ENCODE measurements around the gene SYNPR.

SYNPR gene

GRCh38 chr3:63370094-63370493, 92.0 kb downstream of the SYNPR start:
- DNase-seq (ENCODE audit: extremely low read depth in 1 of 2, low read depth in 1 of 2): no peak

- no peak for DNase-seq (ENCODE audit: extremely low read depth in 1 of 2, low read depth in 1 of 2)
Measured at GRCh38 chr3:63383040-63383439, 104.9 kb downstream of the SYNPR start.

DNA sequence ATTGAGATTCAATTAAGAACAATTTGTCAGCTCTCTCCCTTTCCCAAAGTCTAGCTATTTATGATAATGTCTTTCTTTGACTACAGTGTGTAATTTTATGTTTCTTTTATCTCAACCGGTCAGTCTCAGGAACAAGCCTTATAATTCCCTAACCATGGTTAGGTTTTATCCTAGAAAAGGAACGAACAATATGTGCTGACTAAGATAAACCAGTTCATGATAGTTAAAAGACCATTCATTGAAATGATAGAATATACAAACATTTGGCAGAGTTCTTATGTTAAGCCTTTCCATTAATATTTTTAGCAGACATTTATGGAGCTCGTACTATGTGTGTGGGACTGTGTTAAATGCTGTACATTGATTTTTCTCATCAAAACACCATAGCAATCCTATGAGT, 106.3 kb downstream of the SYNPR start:
- DNase-seq (ENCODE audit: extremely low read depth in 1 of 2, low read depth in 1 of 2): no peak

DNA sequence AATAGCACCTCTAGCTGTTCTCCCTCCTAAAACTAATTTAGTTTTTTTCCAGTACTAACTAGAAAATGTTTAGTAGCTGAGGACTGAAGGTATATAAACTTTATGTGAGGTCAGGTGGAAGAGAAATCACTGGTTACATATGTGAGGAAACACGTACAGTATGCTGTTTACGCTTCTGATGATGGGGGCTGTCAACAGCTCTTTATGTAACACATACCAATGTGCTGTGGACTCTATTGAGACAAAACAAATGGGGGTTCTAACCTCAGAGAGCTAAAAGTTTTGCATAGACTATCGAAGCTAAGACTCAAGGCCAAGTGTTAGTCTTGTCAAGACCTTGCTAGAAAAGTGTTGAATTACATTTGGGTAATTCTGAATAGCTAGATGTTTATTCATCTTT, 107.5 kb downstream of the SYNPR start:
- no peak for DNase-seq (ENCODE audit: extremely low read depth in 1 of 2, low read depth in 1 of 2)

GRCh38 chr3:63386568-63386967, 108.5 kb downstream of the SYNPR start:
- DNase-seq (ENCODE audit: extremely low read depth in 1 of 2, low read depth in 1 of 2): no peak

DNA sequence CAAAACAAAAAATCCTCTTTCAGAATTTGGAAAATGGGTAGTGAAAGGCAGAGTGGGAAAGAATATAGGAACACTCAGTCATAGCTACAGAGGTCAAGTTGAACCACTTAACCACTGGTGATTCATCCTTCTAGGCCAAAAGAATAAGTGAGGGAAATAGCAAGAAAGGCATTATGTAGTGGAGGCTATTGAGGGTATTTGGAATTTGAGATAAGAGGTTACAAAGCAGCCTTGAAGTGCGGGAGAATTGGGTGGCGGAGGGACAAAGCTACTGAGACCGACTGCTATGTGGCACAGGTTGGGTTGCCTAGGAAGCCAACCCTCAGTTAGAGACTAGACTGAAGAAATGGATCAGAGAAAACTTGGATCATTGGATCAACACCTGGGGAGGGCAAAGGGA, 109.5 kb downstream of the SYNPR start:
- no peak for DNase-seq (ENCODE audit: extremely low read depth in 1 of 2, low read depth in 1 of 2)

DNA sequence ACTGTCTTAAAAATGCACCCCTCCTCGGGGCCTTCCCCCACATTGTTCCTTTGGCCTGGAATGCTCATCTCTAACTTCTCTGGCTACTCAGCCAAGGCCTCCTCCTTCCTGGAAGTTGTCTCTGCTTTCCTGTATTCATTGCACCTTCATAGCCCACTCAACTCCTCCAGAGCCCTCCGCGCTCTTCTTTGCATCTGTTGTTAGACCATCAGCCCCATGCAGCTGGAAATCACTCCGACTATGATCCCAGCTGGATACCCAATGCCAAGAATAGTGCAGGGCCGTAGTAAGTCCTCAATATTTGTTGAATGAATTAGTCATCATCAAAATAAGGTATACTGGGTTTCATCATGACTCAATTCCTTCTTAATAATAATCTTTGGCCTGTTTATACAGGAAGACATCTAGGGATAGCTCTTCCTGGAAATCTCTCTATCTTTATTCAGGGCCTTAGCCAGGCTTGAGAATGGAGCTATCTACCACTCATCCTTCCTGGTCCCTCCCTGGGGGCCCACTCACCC, 112.7 kb downstream of the SYNPR start:
- no peak for DNase-seq (ENCODE audit: extremely low read depth in 1 of 2, low read depth in 1 of 2)

DNA sequence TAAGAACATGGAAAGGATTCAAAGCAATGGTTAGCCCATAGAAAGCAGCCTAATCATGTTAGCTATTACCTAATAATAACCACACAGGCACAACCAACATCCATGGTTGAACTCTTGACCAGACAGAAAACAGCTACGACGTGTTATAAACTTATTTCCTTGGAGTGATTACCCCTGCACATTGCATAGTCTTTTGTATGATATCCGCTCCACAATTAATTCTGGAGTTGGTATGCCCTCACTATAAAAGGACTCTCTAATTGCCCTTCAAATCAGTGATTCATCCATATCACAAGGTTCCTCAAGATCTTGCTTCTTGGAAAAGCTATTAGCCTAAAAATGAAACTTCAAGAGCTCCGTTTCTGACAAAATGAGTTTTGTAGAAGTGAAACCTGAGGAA, 117.9 kb downstream of the SYNPR start:
- no peak for DNase-seq (ENCODE audit: extremely low read depth in 1 of 2, low read depth in 1 of 2)

DNA sequence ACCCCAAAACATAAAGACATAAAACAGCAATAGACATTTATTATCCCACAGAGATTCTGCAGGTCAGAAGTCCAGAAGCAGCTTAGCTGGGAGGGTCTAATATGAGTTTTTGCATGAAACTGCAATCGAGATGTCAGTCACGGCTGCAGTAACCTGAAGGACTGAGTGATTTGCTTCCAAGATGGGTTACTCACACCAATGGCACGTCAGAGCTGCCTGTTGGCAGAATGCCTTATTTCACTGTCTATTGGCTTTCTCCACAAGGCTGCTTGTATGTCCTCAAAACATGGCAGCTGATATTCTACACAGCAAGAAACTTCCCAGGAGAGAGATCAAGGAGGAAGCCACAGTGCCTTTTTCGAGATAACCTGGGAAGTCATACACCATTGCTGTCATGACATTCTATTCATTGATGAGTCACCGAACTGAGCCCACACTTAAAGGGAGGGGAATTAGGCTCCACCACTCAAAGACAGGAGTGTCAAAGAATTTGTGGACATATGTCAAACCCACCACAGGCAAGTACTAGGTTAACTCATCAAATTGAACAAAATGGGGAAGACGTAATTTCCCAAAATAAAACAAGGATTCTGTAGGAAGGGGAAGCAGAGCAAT, 122.2 kb downstream of the SYNPR start:
- no peak for DNase-seq (ENCODE audit: extremely low read depth in 1 of 2, low read depth in 1 of 2)

DNA sequence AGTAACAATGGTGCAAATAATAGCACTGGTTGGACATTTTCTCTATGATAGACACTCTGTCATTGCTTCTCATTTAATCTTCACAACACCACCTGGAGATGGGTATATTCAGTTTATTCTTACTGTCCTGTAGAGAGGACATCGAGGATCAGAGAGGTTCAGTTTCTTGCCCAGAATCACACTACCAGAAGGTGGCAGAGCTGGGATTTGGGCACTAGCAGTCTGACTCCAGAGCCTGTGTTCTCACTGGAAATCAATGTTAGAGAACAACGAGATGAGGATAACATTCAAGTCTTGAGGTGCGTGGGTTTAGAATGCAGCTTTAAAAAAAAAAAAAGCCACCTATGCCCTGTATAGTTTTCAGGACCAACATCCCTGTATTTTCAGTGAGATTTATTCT, 127.8 kb downstream of the SYNPR start:
- DNase-seq (ENCODE audit: extremely low read depth in 1 of 2, low read depth in 1 of 2): no peak

GRCh38 chr3:63413523-63413922, 135.4 kb downstream of the SYNPR start:
- DNase-seq (ENCODE audit: extremely low read depth in 1 of 2, low read depth in 1 of 2): no peak

GRCh38 chr3:63414607-63415006, 136.5 kb downstream of the SYNPR start:
- no peak for DNase-seq (ENCODE audit: extremely low read depth in 1 of 2, low read depth in 1 of 2)

DNA sequence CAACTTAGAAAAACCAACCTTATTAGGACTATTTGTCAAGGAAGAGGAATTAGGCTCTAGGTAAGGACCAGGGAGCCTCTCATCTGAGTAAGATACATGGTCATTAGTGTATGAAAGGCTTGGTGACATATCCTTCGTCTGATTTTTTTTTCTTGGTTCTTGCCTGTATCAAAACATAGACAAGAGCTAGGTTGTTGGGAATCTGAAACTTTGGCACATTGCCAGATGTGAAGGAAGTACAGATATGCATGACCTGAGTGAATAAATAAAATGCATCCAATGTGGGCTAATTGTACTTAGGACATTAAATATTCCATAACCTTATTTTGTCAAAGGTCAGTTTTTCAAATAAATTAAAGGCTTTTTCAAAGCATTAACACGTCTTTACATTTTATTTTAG, 151.8 kb downstream of the SYNPR start:
- DNase-seq (ENCODE audit: extremely low read depth in 1 of 2, low read depth in 1 of 2): no peak

GRCh38 chr3:63430875-63431274, 152.8 kb downstream of the SYNPR start:
- no peak for DNase-seq (ENCODE audit: extremely low read depth in 1 of 2, low read depth in 1 of 2)

DNA sequence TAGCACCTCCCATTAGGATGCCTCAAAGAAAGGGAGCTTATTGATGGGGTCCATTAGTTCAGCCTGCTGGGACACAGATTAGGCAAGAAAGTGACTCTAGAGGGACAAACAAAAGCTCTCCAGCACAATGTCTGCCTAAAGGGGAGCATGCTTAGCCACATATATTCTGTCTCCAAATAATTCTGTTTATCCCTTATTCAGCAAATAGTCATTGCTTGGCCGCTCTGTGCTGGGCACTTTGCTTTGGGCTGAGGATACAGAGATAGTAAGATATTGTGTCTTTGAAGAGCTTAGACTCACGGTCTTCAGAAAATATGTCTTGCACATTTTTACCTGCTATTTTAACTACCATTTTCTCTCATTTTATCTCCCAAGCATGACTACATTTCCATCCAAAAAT, 159.8 kb downstream of the SYNPR start:
- no peak for DNase-seq (ENCODE audit: extremely low read depth in 1 of 2, low read depth in 1 of 2)

GRCh38 chr3:63438826-63439371, 160.8 kb downstream of the SYNPR start:
- no peak for DNase-seq (ENCODE audit: extremely low read depth in 1 of 2, low read depth in 1 of 2)

- no peak for DNase-seq (ENCODE audit: extremely low read depth in 1 of 2, low read depth in 1 of 2)
Measured at GRCh38 chr3:63441262-63441661, 163.2 kb downstream of the SYNPR start.

DNA sequence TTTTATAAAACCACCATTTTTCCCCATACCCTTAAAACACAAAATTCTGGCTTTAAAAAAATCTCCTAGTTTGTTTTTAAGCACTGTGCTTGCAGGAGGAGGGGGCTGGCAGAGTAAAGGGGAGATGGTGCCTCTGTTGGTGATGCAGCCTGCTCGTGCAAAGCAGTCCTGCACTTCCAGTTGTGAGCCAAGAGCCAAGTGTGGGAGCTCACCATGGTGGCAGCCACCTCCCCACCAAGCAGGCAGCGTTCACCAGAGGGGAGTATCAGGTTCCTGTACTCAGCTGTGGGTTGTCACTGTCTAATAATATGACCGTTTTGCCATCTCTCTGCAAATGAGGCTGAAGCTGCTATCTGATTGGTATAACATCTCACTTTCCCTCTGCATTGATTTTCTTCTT, 164.8 kb downstream of the SYNPR start:
- no peak for DNase-seq (ENCODE audit: extremely low read depth in 1 of 2, low read depth in 1 of 2)

- DNase-seq (ENCODE audit: extremely low read depth in 1 of 2, low read depth in 1 of 2): no peak
Measured at GRCh38 chr3:63450023-63450422, 171.9 kb downstream of the SYNPR start.

GRCh38 chr3:63450634-63451363, 172.7 kb downstream of the SYNPR start:
- DNase-seq (ENCODE audit: extremely low read depth in 1 of 2, low read depth in 1 of 2): no peak

DNA sequence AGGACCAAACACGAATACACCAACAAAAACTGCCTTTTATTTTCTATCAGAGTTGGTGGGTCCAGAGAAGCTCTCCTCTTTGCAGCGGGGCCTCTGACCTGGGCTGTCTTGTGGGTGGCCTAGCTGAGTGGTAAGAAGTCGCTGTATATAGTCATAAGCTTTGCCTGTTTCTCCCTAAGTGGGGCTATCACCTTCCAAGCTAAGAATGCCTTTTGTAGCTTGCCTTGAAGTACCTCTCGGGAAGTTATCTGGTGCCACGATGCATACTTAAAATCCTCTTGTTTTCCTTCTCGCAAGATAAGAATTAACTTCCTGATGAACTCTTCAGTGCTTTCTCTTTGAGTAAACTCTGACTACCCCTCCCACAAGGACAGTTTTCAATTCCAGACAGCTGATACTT, 178.8 kb downstream of the SYNPR start:
- DNase-seq (ENCODE audit: extremely low read depth in 1 of 2, low read depth in 1 of 2): no peak

GRCh38 chr3:63458405-63458804, 180.3 kb downstream of the SYNPR start:
- DNase-seq (ENCODE audit: extremely low read depth in 1 of 2, low read depth in 1 of 2): no peak

All from activated CD8-positive, alpha-beta memory T cell treated with anti-CD3 and anti-CD28 coated beads for 1 hour (primary cell).